Peyer's patch (tissue), 4 donors: ENCODE measurements around the gene NPB. TPM values are rescaled to one million over a fixed set of nuclear protein-coding genes. Genes with fewer than 3 reads are reported as not detected.
A peak's percentile ranks its signal among the peaks of the same experiment; 100 is the strongest.

Experiments
- DNase-seq, 3 donors: peaks; one replicate each; pipeline ENCODE4 v3.0.0-alpha.2; 2017 to 2019
- H3K27ac ChIP-seq, 4 donors: fragments of 200-600 bp; sonication (generic); one replicate each; pipeline ENCODE4 v1.5.1; 2016 to 2019
- H3K27me3 ChIP-seq, 2 donors: fragments of 200-600 bp; sonication (generic); one replicate each; pipeline ENCODE4 v1.5.1; 2019
- H3K36me3 ChIP-seq, 3 donors: fragments of 200-600 bp; sonication (generic); one replicate each; pipeline ENCODE4 v1.5.1; 2016 to 2019
- H3K4me1 ChIP-seq, 4 donors: fragments of 200-600 bp; sonication (generic); one replicate each; pipeline ENCODE4 v1.5.1; 2016 to 2019
- H3K4me3 ChIP-seq, 4 donors: fragments of 200-600 bp; sonication (generic); 1 replicate in 3 of 4; 2 replicates in 1 of 4; pipeline ENCODE4 v1.5.1; 2016 to 2019; ENCODE audit warnings: mild to moderate bottlenecking in 1 of 4
- H3K9me3 ChIP-seq, 4 donors: fragments of 200-600 bp; sonication (generic); one replicate each; pipeline ENCODE4 v1.5.1; 2016 to 2019; ENCODE audit warnings: mild to moderate bottlenecking in 1 of 4
- CTCF ChIP-seq, 6 experiments: fragments of 450-650 bp in 4 of 6; fragments of 200-600 bp in 2 of 6; sonication (generic) in 1 of 6; IDR thresholded peaks; one replicate each; pipeline ENCODE4 v1.5.1; 2017 to 2019; ENCODE audit warnings: antibody characterized with exemption in 6 of 6, mild to moderate bottlenecking in 3 of 6, moderate library complexity in 1 of 6
- POLR2A ChIP-seq, 2 donors: fragments of 450-650 bp; IDR thresholded peaks; one replicate each; pipeline ENCODE4 v1.5.1; 2017; ENCODE audit warnings: antibody characterized with exemption in 2 of 2, mild to moderate bottlenecking in 2 of 2, moderate library complexity in 2 of 2
- total RNA-seq, 4 donors: library from RNA; depleted of rRNA; stranded (reverse); fragments of >200 nt; gene quantifications; one replicate each; pipeline ENCODE4 v1.1.0, GENCODE V29; 2016

Gene NPB
- total RNA-seq, 4 donors from 2014 or later = 0.76 to 1.6 TPM; not detected in 2

- Histone ChIP-seq H3K4me1 (peaks cover 0 to 23% (median 8%) of the 10 kb centered on the region in 4 donors), H3K27ac (no peak overlapping the region), H3K36me3 (peaks cover 0 to 55% (median 3%) of the 10 kb centered on the region in 3 donors), H3K4me3 (no peak overlapping the region), H3K9me3 (no peaks in the 10 kb centered on the region), H3K27me3 (no peaks in the 10 kb centered on the region)
- no peak for DNase-seq
- TF ChIP-seq CTCF (IDR thresholded peaks at IDR 0.05) = no peak
- TF ChIP-seq POLR2A (IDR thresholded peaks at IDR 0.05) = no peak
Observed at GRCh38 chr17:81889602-81890001, 12.4 kb upstream of the NPB start.

DNA sequence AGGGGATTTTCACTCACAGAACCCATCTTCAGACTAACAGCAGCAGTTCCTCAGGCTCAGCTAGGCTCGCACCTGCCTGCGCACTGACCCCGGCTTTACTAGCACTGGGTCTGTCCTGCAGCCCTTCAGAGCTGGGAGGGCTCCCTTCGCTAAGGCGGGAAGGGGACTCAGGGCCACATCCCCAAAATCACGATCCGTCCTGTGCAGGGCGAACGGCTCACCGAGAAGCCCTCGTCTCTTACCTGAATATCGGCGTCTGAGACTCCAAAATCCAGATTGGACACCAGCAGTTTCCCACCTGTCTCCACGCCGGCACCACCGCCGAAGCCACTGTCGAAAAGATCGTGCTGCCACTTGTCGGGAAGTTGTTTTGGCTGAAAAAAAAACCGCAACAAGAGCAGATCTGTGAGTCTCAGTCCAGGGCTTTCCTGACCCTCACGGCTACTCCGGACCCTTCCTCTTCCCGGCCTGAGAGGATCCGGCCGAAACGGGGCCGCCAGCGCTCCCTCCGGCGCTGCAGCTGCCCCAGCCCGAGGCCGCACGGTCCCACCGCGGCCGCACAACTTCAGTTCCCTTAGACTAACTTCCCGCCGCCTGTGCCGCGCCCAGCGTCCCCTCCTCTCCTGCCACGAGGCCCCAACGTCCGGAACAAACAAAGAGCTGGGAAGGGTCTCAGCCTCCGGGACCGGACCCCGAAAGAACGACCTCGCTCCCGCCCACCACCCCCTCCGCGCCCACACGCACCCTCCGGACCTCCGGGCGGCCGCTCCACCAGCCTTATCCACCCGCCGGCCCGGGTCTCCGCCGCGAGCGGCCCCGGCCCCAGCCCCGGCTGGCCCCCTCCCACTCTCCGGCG, 11.4 kb upstream of the NPB start:
- H3K27ac ChIP-seq = peak overlapping the region; percentile 91 to 98 (median 94)
- no peaks in the 10 kb centered on the region for H3K9me3 ChIP-seq
- peak overlapping the region; percentile 87 to 100 (median 94) for H3K4me3 ChIP-seq
- peaks cover 0 to 23% (median 8%) of the 10 kb centered on the region in 4 donors for H3K4me1 ChIP-seq
- no peak for TF ChIP-seq POLR2A (IDR thresholded peaks at IDR 0.05)
- TF ChIP-seq CTCF (IDR thresholded peaks at IDR 0.05) = no peak
- H3K27me3 ChIP-seq = no peaks in the 10 kb centered on the region
- peaks cover 0 to 58% (median 3%) of the 10 kb centered on the region in 3 donors for H3K36me3 ChIP-seq
- no peak for DNase-seq

GRCh38 chr17:81891303-81891552, 10.8 kb upstream of the NPB start:
- no peaks in the 10 kb centered on the region for H3K9me3 ChIP-seq
- H3K36me3 ChIP-seq = peaks cover 0 to 58% (median 3%) of the 10 kb centered on the region in 3 donors
- no peak for TF ChIP-seq POLR2A (IDR thresholded peaks at IDR 0.05)
- no peak for TF ChIP-seq CTCF (IDR thresholded peaks at IDR 0.05)
- H3K27ac ChIP-seq = peak overlapping the region; percentile 91 to 98 (median 94)
- H3K4me3 ChIP-seq = peak overlapping the region; percentile 87 to 100 (median 94)
- H3K4me1 ChIP-seq = peaks cover 0 to 23% (median 8%) of the 10 kb centered on the region in 4 donors
- no peak for DNase-seq
- H3K27me3 ChIP-seq = no peaks in the 10 kb centered on the region

GRCh38 chr17:81895400-81895799, 6.6 kb upstream of the NPB start:
- no peak for TF ChIP-seq CTCF (IDR thresholded peaks at IDR 0.05)
- H3K9me3 ChIP-seq = no peaks in the 10 kb centered on the region
- DNase-seq = no peak
- no peak overlapping the region for H3K27ac ChIP-seq
- no peak overlapping the region for H3K4me3 ChIP-seq
- H3K36me3 ChIP-seq = peaks cover 0 to 62% (median 0%) of the 10 kb centered on the region in 3 donors
- H3K4me1 ChIP-seq = peaks cover 0 to 15% (median 3%) of the 10 kb centered on the region in 4 donors
- no peaks in the 10 kb centered on the region for H3K27me3 ChIP-seq

- no peak for DNase-seq
- Histone ChIP-seq H3K4me1 (peaks cover 0 to 17% (median 7%) of the 10 kb centered on the region in 4 donors), H3K4me3 (no peak overlapping the region), H3K9me3 (no peaks in the 10 kb centered on the region), H3K27ac (no peak overlapping the region), H3K36me3 (peaks cover 0 to 64% (median 0%) of the 10 kb centered on the region in 3 donors), H3K27me3 (no peaks in the 10 kb centered on the region)
- TF ChIP-seq POLR2A (IDR thresholded peaks at IDR 0.05) = no peak
- TF ChIP-seq CTCF (IDR thresholded peaks at IDR 0.05) = no peak
Observed at GRCh38 chr17:81898029-81898866, 3.8 kb upstream of the NPB start.
